GM12892 (cell line): Measurements from ENCODE around the gene SLC25A45.

Experiments used
- POLR2A ChIP-seq: IDR thresholded peaks from 2 replicates; pipeline ENCODE4 v1.6.1; 2011; ENCODE audit warnings: low read depth, low read length, control low read depth
- POLR2AphosphoS5 ChIP-seq: IDR thresholded peaks from 2 replicates; pipeline ENCODE4 v1.6.1; 2011; ENCODE audit warnings: low read depth, low read length, control low read depth
- TAF1 ChIP-seq: IDR thresholded peaks from 2 replicates; pipeline ENCODE4 v1.6.1; 2011; ENCODE audit warnings: low read depth, mild to moderate bottlenecking, control low read depth, low read length, borderline replicate concordance

- TF ChIP-seq POLR2A: no peak
- TF ChIP-seq POLR2AphosphoS5: no peak
- no peak for TF ChIP-seq TAF1
Measured at GRCh38 chr11:65396769-65397745, 14.6 kb upstream of the SLC25A45 start.
